H9 (cell line): ENCODE results near the gene TBC1D5. TPM values are rescaled to one million over a fixed set of nuclear protein-coding genes. Genes with fewer than 3 reads are reported as not detected.

ENCODE experiments used
- DNase-seq: peaks from one replicate; pipeline ENCODE4 v3.0.0-alpha.2; 2017
- H2AFZ ChIP-seq: one replicate; pipeline ENCODE4 v1.6.1; 2013; ENCODE audit warnings: mild to moderate bottlenecking, low read length, control low read depth, moderate library complexity
- H2AK5ac ChIP-seq: 2 replicates; pipeline ENCODE4 v1.6.1; 2013; ENCODE audit warnings: low read length, control low read depth, mixed read lengths; ENCODE audit not compliant: insufficient read length
- H2BK120ac ChIP-seq: one replicate; pipeline ENCODE4 v1.6.1; 2013; ENCODE audit warnings: low read depth, mild to moderate bottlenecking, low read length, control low read depth, inconsistent platforms; ENCODE audit not compliant: poor library complexity, severe bottlenecking
- H2BK12ac ChIP-seq: 2 replicates; pipeline ENCODE4 v1.6.1; 2013; ENCODE audit warnings: low read length, control low read depth, mixed read lengths, low read depth; ENCODE audit not compliant: insufficient read length
- H2BK15ac ChIP-seq: 2 replicates; pipeline ENCODE4 v1.6.1; 2013; ENCODE audit warnings: low read depth, low read length, control low read depth
- H2BK20ac ChIP-seq: one replicate; pipeline ENCODE4 v1.6.1; 2013; ENCODE audit warnings: low read depth, mild to moderate bottlenecking, low read length, control low read depth, inconsistent platforms; ENCODE audit not compliant: poor library complexity, severe bottlenecking
- H2BK5ac ChIP-seq: 2 replicates; pipeline ENCODE4 v1.6.1; 2013; ENCODE audit warnings: low read length, control low read depth, mixed read lengths; ENCODE audit not compliant: insufficient read length
- H3K14ac ChIP-seq: 2 replicates; pipeline ENCODE4 v1.6.1; 2013; ENCODE audit warnings: low read length, control low read depth; ENCODE audit not compliant: insufficient read depth
- H3K18ac ChIP-seq: 2 replicates; pipeline ENCODE4 v1.6.1; 2013; ENCODE audit warnings: low read depth, mild to moderate bottlenecking, mixed read lengths, low read length, control low read depth; ENCODE audit not compliant: insufficient read length
- H3K23ac ChIP-seq: 2 replicates; pipeline ENCODE4 v1.6.1; 2013; ENCODE audit warnings: low read length, control low read depth, mixed read lengths, low read depth; ENCODE audit not compliant: insufficient read length
- H3K23me2 ChIP-seq: 2 replicates; pipeline ENCODE4 v1.6.1; 2013; ENCODE audit warnings: low read depth, mild to moderate bottlenecking, mixed read lengths, low read length, control low read depth; ENCODE audit not compliant: insufficient read length, poor library complexity, severe bottlenecking
- H3K27ac ChIP-seq: 2 replicates; pipeline ENCODE4 v1.5.1; 2013; ENCODE audit warnings: low read length, control low read depth, mixed read lengths, low read depth; ENCODE audit not compliant: insufficient read length
- H3K27me3 ChIP-seq: 2 replicates; pipeline ENCODE4 v1.6.1; 2013; ENCODE audit warnings: low read length, control low read depth, inconsistent platforms; ENCODE audit not compliant: insufficient read depth
- H3K4ac ChIP-seq: 2 replicates; pipeline ENCODE4 v1.6.1; 2013; ENCODE audit warnings: low read depth, mild to moderate bottlenecking, control low read depth, inconsistent platforms, low read length, moderate library complexity
- H3K4me1 ChIP-seq: 2 replicates; pipeline ENCODE4 v1.6.1; 2013; ENCODE audit warnings: low read length, control low read depth, inconsistent platforms; ENCODE audit not compliant: insufficient read depth
- H3K4me2 ChIP-seq: 2 replicates; pipeline ENCODE4 v1.6.1; 2013; ENCODE audit warnings: low read length, control low read depth, mixed read lengths; ENCODE audit not compliant: insufficient read length, insufficient read depth
- H3K56ac ChIP-seq: 2 replicates; pipeline ENCODE4 v1.6.1; 2013; ENCODE audit warnings: low read depth, mild to moderate bottlenecking, mixed read lengths, low read length, control low read depth; ENCODE audit not compliant: insufficient read length
- H3K79me1 ChIP-seq: 2 replicates; pipeline ENCODE4 v1.6.1; 2013; ENCODE audit warnings: low read depth, mild to moderate bottlenecking, moderate library complexity, low read length, control low read depth, inconsistent platforms; ENCODE audit not compliant: insufficient read depth, poor library complexity, severe bottlenecking
- H3K79me2 ChIP-seq: 2 replicates; pipeline ENCODE4 v1.6.1; 2013; ENCODE audit warnings: low read length, control low read depth, inconsistent platforms; ENCODE audit not compliant: insufficient read depth
- H3K9ac ChIP-seq: 2 replicates; pipeline ENCODE4 v1.6.1; 2013; ENCODE audit warnings: low read length, control low read depth, mixed read lengths; ENCODE audit not compliant: insufficient read length; ENCODE audit errors: extremely low read depth
- H3K9me3 ChIP-seq: one replicate; pipeline ENCODE4 v1.6.1; 2013; ENCODE audit warnings: low read depth, low read length, inconsistent platforms; ENCODE audit not compliant: control insufficient read depth
- H3T11ph ChIP-seq: one replicate; pipeline ENCODE4 v1.6.1; 2013; ENCODE audit warnings: mild to moderate bottlenecking, low read length, control low read depth, inconsistent platforms
- H4K20me1 ChIP-seq: one replicate; pipeline ENCODE4 v1.6.1; 2013; ENCODE audit not compliant: control insufficient read depth, insufficient read length, insufficient read depth
- H4K5ac ChIP-seq: 2 replicates; pipeline ENCODE4 v1.6.1; 2013; ENCODE audit warnings: low read depth, mild to moderate bottlenecking, mixed read lengths, low read length, control low read depth; ENCODE audit not compliant: insufficient read length
- H4K8ac ChIP-seq: replicated peaks from 2 replicates; pipeline ENCODE4 v1.6.1; 2013; ENCODE audit warnings: low read length, control low read depth, mixed read lengths, low read depth; ENCODE audit not compliant: insufficient read length
- H4K91ac ChIP-seq: 2 replicates; pipeline ENCODE4 v1.6.1; 2013; ENCODE audit warnings: low read depth, mild to moderate bottlenecking, moderate library complexity, mixed read lengths, low read length, control low read depth; ENCODE audit not compliant: insufficient read length
- H3K27ac Mint-ChIP-seq, 3 experiments: 2 replicates in 2 of 3; 3 replicates in 1 of 3; pipeline ENCODE4 v1.8.0; 2020 to 2021; ENCODE audit warnings: mixed read lengths in 3 of 3, mild to moderate bottlenecking in 1 of 3, moderate library complexity in 1 of 3
- H3K27me3 Mint-ChIP-seq: 2 replicates; pipeline ENCODE4 v1.8.0; 2021; ENCODE audit warnings: low read depth, mild to moderate bottlenecking, moderate library complexity, mixed read lengths
- H3K36me3 Mint-ChIP-seq, 3 experiments: 2 replicates in 2 of 3; 3 replicates in 1 of 3; pipeline ENCODE4 v1.8.0; 2020 to 2021; ENCODE audit warnings: low read depth in 3 of 3, mixed read lengths in 3 of 3; ENCODE audit not compliant: insufficient read depth in 1 of 3
- H3K4me1 Mint-ChIP-seq, 2 experiments: 2 replicates each; pipeline ENCODE4 v1.8.0; 2020; ENCODE audit warnings: mixed read lengths in 2 of 2
- H3K4me3 Mint-ChIP-seq, 2 experiments: 2 replicates in 1 of 2; 3 replicates in 1 of 2; pipeline ENCODE4 v1.8.0; 2020 to 2021; ENCODE audit warnings: mild to moderate bottlenecking in 2 of 2, mixed read lengths in 2 of 2, moderate library complexity in 1 of 2
- H3K9me3 Mint-ChIP-seq, 2 experiments: 2 replicates in 1 of 2; 3 replicates in 1 of 2; pipeline ENCODE4 v1.8.0; 2020; ENCODE audit warnings: mild to moderate bottlenecking in 2 of 2, mixed read lengths in 2 of 2, moderate library complexity in 1 of 2
- WGBS: extraction: QIAGEN DNeasy Blood & Tissue Kit; methylation state at CpG from one replicate; pipeline ENCODE4 v1.1.7; 2013; ENCODE audit warnings: missing lambda C conversion rate, low lambda C conversion rate, mixed read lengths; ENCODE audit not compliant: insufficient read length; ENCODE audit errors: extremely low coverage; 5-methylcytosine and 5-hydroxymethylcytosine counted together
- total RNA-seq: library from RNA; stranded (reverse); gene quantifications from 2 replicates; pipeline ENCODE4 v1.2.1, GENCODE V29; 2021
- TF ChIP-seq, protein P1 (sequence below): fragments of 200-600 bp; sonication (generic); conservative IDR thresholded peaks from 3 replicates; pipeline ENCODE4 v1.8.0; 2021; ENCODE audit warnings: antibody characterized with exemption, mild to moderate bottlenecking

TBC1D5 gene
- total RNA-seq, 1 experiment from 2014 or later, result 25.0 TPM

DNA sequence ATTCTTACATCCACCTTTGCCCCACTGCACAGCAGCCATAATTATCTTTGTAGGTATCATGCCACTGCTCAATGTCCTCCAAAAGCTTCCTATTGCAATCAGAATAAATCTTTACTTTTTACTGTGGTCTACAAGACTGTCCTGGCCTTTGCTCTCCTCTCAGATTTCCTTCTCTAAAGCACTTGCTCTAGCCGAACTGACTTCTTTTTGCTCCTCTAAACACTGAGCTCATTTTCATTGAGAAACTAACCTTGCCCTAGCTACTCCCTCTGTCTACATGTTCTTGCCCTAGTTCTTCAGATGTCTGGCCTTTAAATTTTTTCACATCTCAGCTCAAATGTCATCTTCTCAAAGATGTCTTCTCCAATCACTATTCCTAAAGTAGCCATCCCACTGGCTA lies 342.8 kb downstream of the TBC1D5 start:
- H2BK12ac ChIP-seq, result no peak overlapping the region
- no peak overlapping the region for H2BK5ac ChIP-seq
- no peaks in the 10 kb centered on the region for H3K23me2 ChIP-seq
- H3K9ac ChIP-seq, result no peak overlapping the region
- WGBS, result no CpG with 5 or more reads among the region's 1 CpG
- H3K27me3 ChIP-seq, result no peaks in the 10 kb centered on the region
- H3K79me1 ChIP-seq, result no peaks in the 10 kb centered on the region
- H3K56ac ChIP-seq, result no peak overlapping the region
- no peak overlapping the region for H3K14ac ChIP-seq
- no peak overlapping the region for H3K23ac ChIP-seq
- no peaks in the 10 kb centered on the region for H3K4me1 Mint-ChIP-seq
- H3K9me3 ChIP-seq, result no peaks in the 10 kb centered on the region
- no peaks in the 10 kb centered on the region for H3K79me2 ChIP-seq
- H3K4me1 ChIP-seq, result no peaks in the 10 kb centered on the region
- no peak overlapping the region for H4K8ac ChIP-seq
- H3K4me2 ChIP-seq, result no peak overlapping the region
- no peaks in the 10 kb centered on the region for H4K20me1 ChIP-seq
- H3K27ac Mint-ChIP-seq, result no peak overlapping the region
- no peak overlapping the region for H2BK15ac ChIP-seq
- no peak for DNase-seq
- no peaks in the 10 kb centered on the region for H3K27me3 Mint-ChIP-seq
- no peak overlapping the region for H3K18ac ChIP-seq
- TF ChIP-seq, protein P1, sequence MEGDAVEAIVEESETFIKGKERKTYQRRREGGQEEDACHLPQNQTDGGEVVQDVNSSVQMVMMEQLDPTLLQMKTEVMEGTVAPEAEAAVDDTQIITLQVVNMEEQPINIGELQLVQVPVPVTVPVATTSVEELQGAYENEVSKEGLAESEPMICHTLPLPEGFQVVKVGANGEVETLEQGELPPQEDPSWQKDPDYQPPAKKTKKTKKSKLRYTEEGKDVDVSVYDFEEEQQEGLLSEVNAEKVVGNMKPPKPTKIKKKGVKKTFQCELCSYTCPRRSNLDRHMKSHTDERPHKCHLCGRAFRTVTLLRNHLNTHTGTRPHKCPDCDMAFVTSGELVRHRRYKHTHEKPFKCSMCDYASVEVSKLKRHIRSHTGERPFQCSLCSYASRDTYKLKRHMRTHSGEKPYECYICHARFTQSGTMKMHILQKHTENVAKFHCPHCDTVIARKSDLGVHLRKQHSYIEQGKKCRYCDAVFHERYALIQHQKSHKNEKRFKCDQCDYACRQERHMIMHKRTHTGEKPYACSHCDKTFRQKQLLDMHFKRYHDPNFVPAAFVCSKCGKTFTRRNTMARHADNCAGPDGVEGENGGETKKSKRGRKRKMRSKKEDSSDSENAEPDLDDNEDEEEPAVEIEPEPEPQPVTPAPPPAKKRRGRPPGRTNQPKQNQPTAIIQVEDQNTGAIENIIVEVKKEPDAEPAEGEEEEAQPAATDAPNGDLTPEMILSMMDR, result no peak
- H3K4me3 Mint-ChIP-seq, result no peak overlapping the region
- no peak overlapping the region for H4K91ac ChIP-seq
- no peak overlapping the region for H2AK5ac ChIP-seq
- H3T11ph ChIP-seq, result no peak overlapping the region
- no peak overlapping the region for H3K27ac ChIP-seq
- no peak overlapping the region for H3K4ac ChIP-seq
- H2BK120ac ChIP-seq, result no peak overlapping the region
- H2BK20ac ChIP-seq, result no peak overlapping the region
- H3K9me3 Mint-ChIP-seq, result no peaks in the 10 kb centered on the region
- no peaks in the 10 kb centered on the region for H3K36me3 Mint-ChIP-seq
- H4K5ac ChIP-seq, result no peak overlapping the region
- H2AFZ ChIP-seq, result no peak overlapping the region
